ENCODE results near the gene NCBP3.

DNA sequence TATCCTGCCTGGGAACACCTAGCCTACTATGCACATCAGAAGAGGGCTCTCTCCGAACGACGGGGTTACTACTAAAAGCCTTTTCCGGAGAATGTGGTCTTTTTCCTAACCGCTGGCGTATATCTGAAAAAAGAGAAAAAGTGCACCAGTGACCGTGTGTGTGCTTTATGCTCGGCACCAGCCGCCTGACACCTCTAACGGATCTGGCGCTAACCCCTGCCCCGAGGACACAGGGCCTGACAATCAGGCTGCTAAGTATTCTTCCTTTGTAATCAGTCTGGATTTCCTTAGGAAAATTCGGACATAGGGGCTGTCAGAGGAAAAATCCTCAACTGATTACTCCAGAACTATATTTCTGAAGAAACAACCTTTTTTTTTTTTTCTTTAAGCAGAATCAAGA, 31.7 kb downstream of the NCBP3 start:
- TF ChIP-seq CTCF (IDR thresholded peaks at IDR 0.05 in 4 of 5, conservative IDR thresholded peaks at IDR 0.05 in 1 of 5) = no peak
- no peak for TF ChIP-seq POLR2A (IDR thresholded peaks at IDR 0.05)

All from gastrocnemius medialis (tissue), 4 donors.